DND-41 (cell line): ENCODE measurements around the gene HUS1B.

Experiments
- ATAC-seq: fragments of 200-7000 bp; cut with Tn5 transposase; 3 replicates; pipeline ENCODE4 v1.9.1; 2021; ENCODE audit warnings: low read depth; ENCODE audit not compliant: insufficient read depth
- DNase-seq: peaks from one replicate; pipeline ENCODE4 v3.0.0-alpha.2; 2020
- H2AFZ ChIP-seq: 2 replicates; pipeline ENCODE4 v1.6.0; 2012; ENCODE audit warnings: low read depth, low read length
- H3K27ac ChIP-seq: 2 replicates; pipeline ENCODE4 v1.5.1; 2012; ENCODE audit warnings: low read length, inconsistent platforms
- H3K27me3 ChIP-seq: fragments of 200-600 bp; sonication (generic); 2 replicates; pipeline ENCODE4 v1.6.0; 2012; ENCODE audit warnings: low read length, mild to moderate bottlenecking, inconsistent platforms; ENCODE audit not compliant: insufficient read depth, poor library complexity
- H3K36me3 ChIP-seq: 2 replicates; pipeline ENCODE4 v1.5.1; 2012; ENCODE audit warnings: low read length, inconsistent platforms; ENCODE audit not compliant: insufficient read depth
- H3K4me1 ChIP-seq: 2 replicates; pipeline ENCODE4 v1.5.1; 2012; ENCODE audit warnings: mild to moderate bottlenecking, low read length; ENCODE audit not compliant: insufficient read depth
- H3K4me2 ChIP-seq: 2 replicates; pipeline ENCODE4 v1.6.0; 2012; ENCODE audit warnings: mild to moderate bottlenecking, moderate library complexity, low read length, inconsistent platforms; ENCODE audit not compliant: insufficient read depth
- H3K4me3 ChIP-seq, 2 experiments: fragments of 200-600 bp in 1 of 2; shearing (Covaris generic) in 1 of 2; 2 replicates each; pipeline ENCODE4 v1.5.1; 2012 to 2016; ENCODE audit warnings: inconsistent platforms in 2 of 2, low read length in 2 of 2, mild to moderate bottlenecking in 2 of 2, low read depth in 1 of 2, moderate library complexity in 1 of 2
- H3K79me2 ChIP-seq: 2 replicates; pipeline ENCODE4 v1.6.0; 2012; ENCODE audit warnings: low read length, inconsistent platforms; ENCODE audit not compliant: insufficient read depth
- H3K9ac ChIP-seq: 2 replicates; pipeline ENCODE4 v1.6.0; 2012; ENCODE audit warnings: low read depth, mild to moderate bottlenecking, inconsistent platforms, low read length, moderate library complexity
- H3K9me3 ChIP-seq: 2 replicates; pipeline ENCODE4 v1.5.1; 2012; ENCODE audit warnings: low read length, moderate library complexity, mild to moderate bottlenecking, inconsistent platforms; ENCODE audit not compliant: insufficient read depth, severe bottlenecking
- H4K20me1 ChIP-seq: 2 replicates; pipeline ENCODE4 v1.6.0; 2012; ENCODE audit warnings: low read length; ENCODE audit not compliant: insufficient read depth
- CTCF ChIP-seq: IDR thresholded peaks from 2 replicates; pipeline ENCODE4 v1.5.1; 2012; ENCODE audit warnings: borderline replicate concordance, low read length, moderate library complexity, mild to moderate bottlenecking; ENCODE audit not compliant: poor library complexity, severe bottlenecking; ENCODE audit errors: extremely low read depth
- EZH2 ChIP-seq: IDR thresholded peaks from 3 replicates; pipeline ENCODE4 v1.6.1; 2012; ENCODE audit warnings: borderline replicate concordance, low read depth, mild to moderate bottlenecking, moderate library complexity, low read length, inconsistent platforms; ENCODE audit not compliant: severe bottlenecking

Gene HUS1B

GRCh38 chr6:633611-634010 lies 23.3 kb downstream of the HUS1B start:
- Histone ChIP-seq H3K36me3 (0 out of 2 replicates have a peak, but pooled peaks cover 16% of the 10 kb centered on the region), H3K27ac (no peak overlapping the region), H2AFZ (no peak overlapping the region), H3K9me3 (no peaks in the 10 kb centered on the region), H3K4me1 (no peaks in the 10 kb centered on the region), H3K4me2 (no peak overlapping the region), H3K4me3 (no peak overlapping the region), H4K20me1 (peaks cover 2% of the 10 kb centered on the region; the same call in 1 of the 2 replicates), H3K79me2 (no peaks in the 10 kb centered on the region), H3K9ac (no peak overlapping the region), H3K27me3 (no peaks in the 10 kb centered on the region)
- ATAC-seq (no peak), DNase-seq (no peak)
- TF ChIP-seq CTCF (no peak), EZH2 (no peak)

- Histone ChIP-seq H3K9me3 (no peaks in the 10 kb centered on the region), H3K4me1 (no peaks in the 10 kb centered on the region), H2AFZ (no peak overlapping the region), H3K27me3 (no peaks in the 10 kb centered on the region), H3K9ac (no peak overlapping the region), H3K4me3 (no peak overlapping the region), H4K20me1 (peaks cover 2% of the 10 kb centered on the region; the same call in 1 of the 2 replicates), H3K27ac (no peak overlapping the region), H3K4me2 (no peak overlapping the region), H3K36me3 (peaks cover 10% of the 10 kb centered on the region; the same call in 1 of the 2 replicates), H3K79me2 (no peaks in the 10 kb centered on the region)
- ATAC-seq (no peak), DNase-seq (no peak)
- no peak for TF ChIP-seq EZH2
- TF ChIP-seq CTCF, result no peak
These were observed 28.1 kb downstream of the HUS1B start for GRCh38 chr6:628766-629165.

- ATAC-seq (no peak), DNase-seq (no peak)
- Histone ChIP-seq H3K27ac (no peak overlapping the region), H3K4me1 (no peaks in the 10 kb centered on the region), H3K4me3 (no peak overlapping the region), H3K79me2 (no peaks in the 10 kb centered on the region), H4K20me1 (no peaks in the 10 kb centered on the region), H3K9ac (no peak overlapping the region), H3K9me3 (no peaks in the 10 kb centered on the region), H3K36me3 (peaks cover 5% of the 10 kb centered on the region; the same call in 1 of the 2 replicates), H3K27me3 (no peaks in the 10 kb centered on the region), H3K4me2 (no peak overlapping the region), H2AFZ (no peak overlapping the region)
- no peak for TF ChIP-seq EZH2
- no peak for TF ChIP-seq CTCF
These were observed 30.7 kb downstream of the HUS1B start for GRCh38 chr6:626236-626635.

GRCh38 chr6:624979-625378 lies 31.9 kb downstream of the HUS1B start:
- no peak overlapping the region for H3K27ac ChIP-seq

More at GRCh38 chr6:624979-625378, 31.9 kb downstream of the HUS1B start:
- Histone ChIP-seq H3K79me2 (no peaks in the 10 kb centered on the region), H3K9me3 (no peaks in the 10 kb centered on the region), H3K4me1 (no peaks in the 10 kb centered on the region), H4K20me1 (no peaks in the 10 kb centered on the region), H3K27me3 (no peaks in the 10 kb centered on the region), H3K36me3 (peaks cover 6% of the 10 kb centered on the region; the same call in 1 of the 2 replicates), H2AFZ (no peak overlapping the region), H3K9ac (no peak overlapping the region), H3K4me2 (no peak overlapping the region), H3K4me3 (no peak overlapping the region)
- no peak for ATAC-seq
- no peak for TF ChIP-seq EZH2
- TF ChIP-seq CTCF, result peak; percentile 39
- DNase-seq, result no peak
